GM23248 (cell line): ENCODE measurements around the gene FOXF2.
"Not testable (repeated sequence)": the region's sequence is repeated elsewhere in the genome, so short reads cannot be mapped to it uniquely, and the experiment has no call there.

Source experiments
- EZH2 ChIP-seq: fragments of 200-600 bp; sonication (generic); IDR thresholded peaks from 2 replicates; pipeline ENCODE4 v1.6.1; 2018; ENCODE audit warnings: antibody characterized with exemption, mild to moderate bottlenecking; ENCODE audit not compliant: insufficient read depth, poor library complexity, severe bottlenecking
- EZH2phosphoT487 ChIP-seq: fragments of 200-600 bp; sonication (generic); IDR thresholded peaks from 2 replicates; pipeline ENCODE4 v1.6.1; 2018; ENCODE audit warnings: antibody characterized with exemption, moderate library complexity, mild to moderate bottlenecking, low read depth; ENCODE audit not compliant: insufficient read depth

DNA sequence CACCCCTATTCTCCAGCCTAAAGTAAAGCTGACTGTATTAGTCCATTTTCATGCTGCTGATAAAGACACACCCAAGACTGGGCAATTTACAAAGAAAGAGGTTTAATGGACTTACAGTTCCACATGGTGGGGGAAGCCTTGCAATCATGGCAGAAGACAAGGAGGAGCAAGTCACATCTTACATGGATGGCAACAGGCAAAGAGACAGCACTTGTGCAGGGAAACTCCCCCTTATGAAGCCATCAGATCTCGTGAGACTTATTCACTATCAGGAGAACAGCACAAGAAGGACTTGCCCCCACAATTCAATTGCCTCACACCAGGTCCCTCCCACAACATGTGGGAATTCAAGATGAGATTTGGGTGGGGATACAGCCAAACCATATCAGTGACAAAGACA, 19.7 kb upstream of the FOXF2 start:
- TF ChIP-seq EZH2, EZH2phosphoT487: not testable (repeated sequence)
